DND-41 (cell line): ENCODE data around the gene PRKAG2.

Source experiments
- ATAC-seq: fragments of 200-7000 bp; cut with Tn5 transposase; 3 replicates; pipeline ENCODE4 v1.9.1; 2021; ENCODE audit warnings: low read depth; ENCODE audit not compliant: insufficient read depth
- DNase-seq: peaks from one replicate; pipeline ENCODE4 v3.0.0-alpha.2; 2020
- H2AFZ ChIP-seq: 2 replicates; pipeline ENCODE4 v1.6.0; 2012; ENCODE audit warnings: low read depth, low read length
- H3K27ac ChIP-seq: 2 replicates; pipeline ENCODE4 v1.5.1; 2012; ENCODE audit warnings: low read length, inconsistent platforms
- H3K27me3 ChIP-seq: fragments of 200-600 bp; sonication (generic); 2 replicates; pipeline ENCODE4 v1.6.0; 2012; ENCODE audit warnings: low read length, mild to moderate bottlenecking, inconsistent platforms; ENCODE audit not compliant: insufficient read depth, poor library complexity
- H3K36me3 ChIP-seq: 2 replicates; pipeline ENCODE4 v1.5.1; 2012; ENCODE audit warnings: low read length, inconsistent platforms; ENCODE audit not compliant: insufficient read depth
- H3K4me1 ChIP-seq: 2 replicates; pipeline ENCODE4 v1.5.1; 2012; ENCODE audit warnings: mild to moderate bottlenecking, low read length; ENCODE audit not compliant: insufficient read depth
- H3K4me2 ChIP-seq: 2 replicates; pipeline ENCODE4 v1.6.0; 2012; ENCODE audit warnings: mild to moderate bottlenecking, moderate library complexity, low read length, inconsistent platforms; ENCODE audit not compliant: insufficient read depth
- H3K4me3 ChIP-seq, 2 experiments: fragments of 200-600 bp in 1 of 2; shearing (Covaris generic) in 1 of 2; 2 replicates each; pipeline ENCODE4 v1.5.1; 2012 to 2016; ENCODE audit warnings: inconsistent platforms in 2 of 2, low read length in 2 of 2, mild to moderate bottlenecking in 2 of 2, low read depth in 1 of 2, moderate library complexity in 1 of 2
- H3K79me2 ChIP-seq: 2 replicates; pipeline ENCODE4 v1.6.0; 2012; ENCODE audit warnings: low read length, inconsistent platforms; ENCODE audit not compliant: insufficient read depth
- H3K9ac ChIP-seq: 2 replicates; pipeline ENCODE4 v1.6.0; 2012; ENCODE audit warnings: low read depth, mild to moderate bottlenecking, inconsistent platforms, low read length, moderate library complexity
- H3K9me3 ChIP-seq: 2 replicates; pipeline ENCODE4 v1.5.1; 2012; ENCODE audit warnings: low read length, moderate library complexity, mild to moderate bottlenecking, inconsistent platforms; ENCODE audit not compliant: insufficient read depth, severe bottlenecking
- H4K20me1 ChIP-seq: 2 replicates; pipeline ENCODE4 v1.6.0; 2012; ENCODE audit warnings: low read length; ENCODE audit not compliant: insufficient read depth
- CTCF ChIP-seq: IDR thresholded peaks from 2 replicates; pipeline ENCODE4 v1.5.1; 2012; ENCODE audit warnings: borderline replicate concordance, low read length, moderate library complexity, mild to moderate bottlenecking; ENCODE audit not compliant: poor library complexity, severe bottlenecking; ENCODE audit errors: extremely low read depth
- EZH2 ChIP-seq: IDR thresholded peaks from 3 replicates; pipeline ENCODE4 v1.6.1; 2012; ENCODE audit warnings: borderline replicate concordance, low read depth, mild to moderate bottlenecking, moderate library complexity, low read length, inconsistent platforms; ENCODE audit not compliant: severe bottlenecking

The PRKAG2 gene

GRCh38 chr7:151715666-151716315, 161.1 kb downstream of the PRKAG2 start:
- DNase-seq (no peak), ATAC-seq (no peak)
- TF ChIP-seq EZH2 = no peak
- no peak for TF ChIP-seq CTCF
- no peaks in the 10 kb centered on the region for H3K79me2 ChIP-seq
- no peak overlapping the region for H3K27ac ChIP-seq
- no peak overlapping the region for H3K4me2 ChIP-seq
- peaks cover 5% of the 10 kb centered on the region; the same call in 1 of the 2 replicates for H4K20me1 ChIP-seq
- no peaks in the 10 kb centered on the region for H3K4me1 ChIP-seq
- H2AFZ ChIP-seq = no peak overlapping the region
- no peak overlapping the region for H3K9ac ChIP-seq
- peaks cover 12% of the 10 kb centered on the region for H3K27me3 ChIP-seq
- no peaks in the 10 kb centered on the region for H3K36me3 ChIP-seq
- no peak overlapping the region for H3K4me3 ChIP-seq
- no peaks in the 10 kb centered on the region for H3K9me3 ChIP-seq

GRCh38 chr7:151714201-151714600, 162.7 kb downstream of the PRKAG2 start:
- no peak for DNase-seq
- H3K36me3 ChIP-seq = no peaks in the 10 kb centered on the region
- no peak overlapping the region for H3K4me2 ChIP-seq
- H3K27me3 ChIP-seq = peaks cover 6% of the 10 kb centered on the region
- no peaks in the 10 kb centered on the region for H3K9me3 ChIP-seq
- H3K4me1 ChIP-seq = no peaks in the 10 kb centered on the region
- H2AFZ ChIP-seq = no peak overlapping the region
- H3K4me3 ChIP-seq = no peak overlapping the region
- peaks cover 5% of the 10 kb centered on the region; the same call in 1 of the 2 replicates for H4K20me1 ChIP-seq
- no peak overlapping the region for H3K27ac ChIP-seq
- H3K9ac ChIP-seq = no peak overlapping the region
- ATAC-seq = no peak
- no peaks in the 10 kb centered on the region for H3K79me2 ChIP-seq
- TF ChIP-seq CTCF (no peak), EZH2 (no peak)

- no peak for ATAC-seq
- no peak overlapping the region for H2AFZ ChIP-seq
These were observed 164.1 kb downstream of the PRKAG2 start for GRCh38 chr7:151712810-151713125.

More at GRCh38 chr7:151712810-151713125, 164.1 kb downstream of the PRKAG2 start:
- H3K9ac ChIP-seq = no peak overlapping the region
- H3K9me3 ChIP-seq = no peaks in the 10 kb centered on the region
- no peak overlapping the region for H3K4me3 ChIP-seq
- TF ChIP-seq EZH2 = no peak
- TF ChIP-seq CTCF = no peak
- H3K4me2 ChIP-seq = no peak overlapping the region
- no peak for DNase-seq
- H3K79me2 ChIP-seq = no peaks in the 10 kb centered on the region
- H4K20me1 ChIP-seq = 0 out of 2 replicates have a peak, but pooled peaks cover 2% of the 10 kb centered on the region
- H3K27ac ChIP-seq = no peak overlapping the region
- H3K36me3 ChIP-seq = no peaks in the 10 kb centered on the region
- no peaks in the 10 kb centered on the region for H3K27me3 ChIP-seq
- H3K4me1 ChIP-seq = no peaks in the 10 kb centered on the region
